ENCODE data around the gene PLCB3.
A peak's percentile ranks its signal among the peaks of the same experiment; 100 is the strongest.

The PLCB3 gene

GRCh38 chr11:64225608-64226506, 25.5 kb upstream of the PLCB3 start, which contains the start of the genes NUDT22 and TRPT1:
Gene NUDT22, plus strand, starts transcription at chr11:64226274. Its CDS starts 379 bp downstream, at chr11:64226653.
Gene TRPT1, minus strand, starts transcription at chr11:64226186. Its CDS starts 326 bp downstream, at chr11:64225860.
- H3K9me3 ChIP-seq (ENCODE audit: low read length): no peaks in the 10 kb centered on the region
- H3K4me1 ChIP-seq (ENCODE audit: insufficient read depth, low read length): peaks cover 32% of the 10 kb centered on the region
- H3K36me3 ChIP-seq (ENCODE audit: insufficient read depth, low read length): peaks cover 17% of the 10 kb centered on the region
- H3K27me3 ChIP-seq (ENCODE audit: insufficient read depth, low read length): no peaks in the 10 kb centered on the region
- H2AFZ ChIP-seq (ENCODE audit: low read depth, low read length): peak within 1 kb of the TSS; percentile 50
- H3K4me3 ChIP-seq (ENCODE audit: low read length): peak within 1 kb of the TSS; percentile 71

- H3K9me3 ChIP-seq (ENCODE audit: low read length): no peaks in the 10 kb centered on the region
- H3K4me3 ChIP-seq (ENCODE audit: low read length): peak overlapping the region; percentile 71
- no peaks in the 10 kb centered on the region for H3K27me3 ChIP-seq (ENCODE audit: insufficient read depth, low read length)
- H3K4me1 ChIP-seq (ENCODE audit: insufficient read depth, low read length): peaks cover 37% of the 10 kb centered on the region
- peak overlapping the region; percentile 50 for H2AFZ ChIP-seq (ENCODE audit: low read depth, low read length)
- peaks cover 17% of the 10 kb centered on the region for H3K36me3 ChIP-seq (ENCODE audit: insufficient read depth, low read length)
Observed at GRCh38 chr11:64226507-64227051, 24.8 kb upstream of the PLCB3 start.

DNA sequence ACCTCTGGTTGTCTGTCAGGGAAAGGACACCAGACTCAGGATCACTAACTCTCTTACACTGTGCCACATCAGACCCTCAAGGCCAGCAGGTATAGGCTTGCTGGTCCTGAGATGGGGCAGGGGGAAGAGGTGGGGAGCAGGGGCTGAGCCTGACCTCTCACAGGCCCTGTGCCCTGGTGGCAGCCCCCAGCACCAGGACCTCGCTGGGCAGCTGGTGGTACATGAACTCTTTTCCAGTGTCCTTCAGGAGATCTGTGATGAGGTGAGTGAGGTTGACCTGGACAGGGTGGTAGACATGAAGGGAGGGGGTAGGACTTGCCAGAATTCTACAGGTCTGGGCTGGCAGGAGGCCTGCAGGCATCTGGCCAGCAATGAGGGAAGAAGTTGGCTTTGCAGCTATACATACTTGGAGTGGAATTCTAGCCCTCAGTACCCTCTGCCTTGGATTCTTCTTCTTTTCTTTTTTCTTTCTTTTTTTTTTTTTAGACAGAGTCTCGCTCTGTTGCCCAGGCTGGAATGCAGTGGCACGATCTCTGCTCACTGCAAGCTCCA, 23.8 kb upstream of the PLCB3 start:
- Histone ChIP-seq H3K36me3 (ENCODE audit: insufficient read depth, low read length) (peaks cover 17% of the 10 kb centered on the region), H3K4me1 (ENCODE audit: insufficient read depth, low read length) (peaks cover 37% of the 10 kb centered on the region), H2AFZ (ENCODE audit: low read depth, low read length) (no peak overlapping the region), H3K4me3 (ENCODE audit: low read length) (no peak overlapping the region), H3K9me3 (ENCODE audit: low read length) (no peaks in the 10 kb centered on the region), H3K27me3 (ENCODE audit: insufficient read depth, low read length) (no peaks in the 10 kb centered on the region)

GRCh38 chr11:64229090-64229743, 22.1 kb upstream of the PLCB3 start:
- Histone ChIP-seq H3K4me3 (ENCODE audit: low read length) (peak overlapping the region; percentile 70), H3K36me3 (ENCODE audit: insufficient read depth, low read length) (peaks cover 5% of the 10 kb centered on the region), H3K4me1 (ENCODE audit: insufficient read depth, low read length) (peaks cover 37% of the 10 kb centered on the region)

GRCh38 chr11:64229744-64230170, 21.6 kb upstream of the PLCB3 start:
- H3K27me3 ChIP-seq (ENCODE audit: insufficient read depth, low read length): no peaks in the 10 kb centered on the region
- no peaks in the 10 kb centered on the region for H3K9me3 ChIP-seq (ENCODE audit: low read length)
- peaks cover 36% of the 10 kb centered on the region for H3K4me1 ChIP-seq (ENCODE audit: insufficient read depth, low read length)
- H2AFZ ChIP-seq (ENCODE audit: low read depth, low read length): peak overlapping the region; percentile 58
- peak overlapping the region; percentile 70 for H3K4me3 ChIP-seq (ENCODE audit: low read length)
- H3K36me3 ChIP-seq (ENCODE audit: insufficient read depth, low read length): no peaks in the 10 kb centered on the region

More at GRCh38 chr11:64229090-64229743, 22.1 kb upstream of the PLCB3 start:
- Histone ChIP-seq H3K9me3 (ENCODE audit: low read length) (no peaks in the 10 kb centered on the region), H3K27me3 (ENCODE audit: insufficient read depth, low read length) (no peaks in the 10 kb centered on the region), H2AFZ (ENCODE audit: low read depth, low read length) (peak overlapping the region; percentile 58)

DNA sequence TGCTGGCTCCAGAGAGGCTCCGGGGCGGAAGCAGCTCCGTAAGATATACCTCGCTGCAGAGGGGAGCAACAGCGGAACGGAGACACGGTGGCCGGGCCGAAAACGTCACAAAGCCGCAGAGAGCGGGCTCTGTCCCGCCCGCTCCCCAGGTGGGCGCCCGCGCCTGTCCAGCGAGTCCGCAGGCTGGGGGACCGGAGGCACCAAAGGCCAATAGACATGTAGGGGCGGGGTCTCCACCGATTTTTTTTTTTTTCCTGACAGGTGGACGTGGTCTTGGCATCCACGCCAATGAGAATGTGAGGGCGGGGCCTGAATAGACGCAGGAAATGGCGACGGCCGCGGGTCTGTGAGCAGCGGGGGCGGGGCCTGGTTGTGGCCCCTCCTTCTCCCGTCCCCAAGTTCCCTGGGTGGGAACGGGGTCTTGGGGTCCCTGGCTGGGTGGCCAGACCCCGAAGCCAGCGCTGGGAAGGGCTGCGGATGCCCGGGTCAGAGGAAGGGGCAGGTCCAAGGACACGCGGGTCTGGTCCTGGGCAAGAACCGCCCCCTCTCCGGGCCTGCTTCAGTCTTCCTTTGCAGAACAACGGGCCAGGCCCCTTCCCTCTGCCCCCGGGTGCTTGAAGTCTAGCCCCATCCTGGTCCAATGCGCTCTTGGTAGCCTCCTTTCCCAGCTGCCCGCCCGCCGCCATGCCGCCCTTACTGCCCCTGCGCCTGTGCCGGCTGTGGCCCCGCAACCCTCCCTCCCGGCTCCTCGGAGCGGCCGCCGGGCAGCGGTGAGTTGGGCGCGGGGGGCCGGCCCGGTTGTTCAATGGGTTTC, 21.0 kb upstream of the PLCB3 start, which contains the start of gene DNAJC4:
TSS of gene DNAJC4 (plus strand) at position 378 of the 814 bp plus-strand sequence. CDS start at position 685, 307 bp downstream.
- H3K4me1 ChIP-seq (ENCODE audit: insufficient read depth, low read length): peaks cover 30% of the 10 kb centered on the region
- no peaks in the 10 kb centered on the region for H3K9me3 ChIP-seq (ENCODE audit: low read length)
- H3K4me3 ChIP-seq (ENCODE audit: low read length): peak within 1 kb of the TSS; percentile 70
- H3K36me3 ChIP-seq (ENCODE audit: insufficient read depth, low read length): no peaks in the 10 kb centered on the region
- no peaks in the 10 kb centered on the region for H3K27me3 ChIP-seq (ENCODE audit: insufficient read depth, low read length)
- peak within 1 kb of the TSS; percentile 58 for H2AFZ ChIP-seq (ENCODE audit: low read depth, low read length)

DNA sequence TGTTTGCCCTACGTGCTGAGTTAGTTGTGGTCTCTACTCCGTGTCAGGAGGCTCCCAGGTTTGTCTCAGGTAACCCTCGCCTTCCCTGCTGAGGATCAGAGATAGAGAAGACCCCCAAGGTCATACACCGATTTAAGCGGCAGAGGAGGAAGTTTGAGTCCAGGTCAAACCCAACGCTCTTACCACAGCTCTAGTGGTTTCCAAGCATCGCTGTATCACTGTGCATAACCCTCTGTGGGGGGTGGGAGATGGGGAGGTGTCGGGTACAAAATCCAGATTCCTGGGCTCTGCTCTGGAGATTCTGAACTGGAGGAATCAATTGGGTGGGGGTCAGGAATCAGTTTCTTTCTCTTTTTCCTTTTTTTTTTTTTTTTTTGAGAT, 20.4 kb upstream of the PLCB3 start:
- Histone ChIP-seq H3K4me1 (ENCODE audit: insufficient read depth, low read length) (peaks cover 28% of the 10 kb centered on the region), H3K9me3 (ENCODE audit: low read length) (no peaks in the 10 kb centered on the region), H2AFZ (ENCODE audit: low read depth, low read length) (peak overlapping the region; percentile 58), H3K4me3 (ENCODE audit: low read length) (peak overlapping the region; percentile 70), H3K36me3 (ENCODE audit: insufficient read depth, low read length) (no peaks in the 10 kb centered on the region), H3K27me3 (ENCODE audit: insufficient read depth, low read length) (no peaks in the 10 kb centered on the region)

DNA sequence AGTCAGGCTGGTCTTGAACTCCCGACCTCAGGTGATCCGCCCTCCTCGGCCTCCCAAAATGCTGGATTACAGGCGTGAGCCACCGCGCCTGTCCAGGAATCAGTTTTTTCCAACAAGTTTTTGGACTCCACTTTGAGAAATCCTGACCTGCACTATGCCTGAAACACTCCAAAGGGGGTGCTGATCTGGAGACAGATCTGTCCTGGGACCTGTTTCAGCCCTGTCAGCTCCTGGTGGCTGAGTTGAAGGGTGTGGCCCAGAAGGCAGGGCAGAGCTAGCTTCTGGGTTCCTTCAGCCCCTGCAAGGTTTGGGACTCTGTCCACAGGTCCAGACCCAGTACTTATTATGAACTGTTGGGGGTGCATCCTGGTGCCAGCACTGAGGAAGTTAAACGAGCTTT, 19.8 kb upstream of the PLCB3 start:
- peaks cover 27% of the 10 kb centered on the region for H3K4me1 ChIP-seq (ENCODE audit: insufficient read depth, low read length)
- no peaks in the 10 kb centered on the region for H3K27me3 ChIP-seq (ENCODE audit: insufficient read depth, low read length)
- no peak overlapping the region for H2AFZ ChIP-seq (ENCODE audit: low read depth, low read length)
- no peaks in the 10 kb centered on the region for H3K36me3 ChIP-seq (ENCODE audit: insufficient read depth, low read length)
- H3K4me3 ChIP-seq (ENCODE audit: low read length): no peak overlapping the region
- no peaks in the 10 kb centered on the region for H3K9me3 ChIP-seq (ENCODE audit: low read length)

GRCh38 chr11:64232182-64232966, 19.0 kb upstream of the PLCB3 start:
- no peak overlapping the region for H3K4me3 ChIP-seq (ENCODE audit: low read length)
- H3K9me3 ChIP-seq (ENCODE audit: low read length): no peaks in the 10 kb centered on the region
- no peak overlapping the region for H2AFZ ChIP-seq (ENCODE audit: low read depth, low read length)
- no peaks in the 10 kb centered on the region for H3K27me3 ChIP-seq (ENCODE audit: insufficient read depth, low read length)
- H3K4me1 ChIP-seq (ENCODE audit: insufficient read depth, low read length): peaks cover 19% of the 10 kb centered on the region
- no peaks in the 10 kb centered on the region for H3K36me3 ChIP-seq (ENCODE audit: insufficient read depth, low read length)

GRCh38 chr11:64232967-64233315, 18.4 kb upstream of the PLCB3 start:
- H2AFZ ChIP-seq (ENCODE audit: low read depth, low read length): no peak overlapping the region
- peaks cover 16% of the 10 kb centered on the region for H3K4me1 ChIP-seq (ENCODE audit: insufficient read depth, low read length)
- H3K27me3 ChIP-seq (ENCODE audit: insufficient read depth, low read length): no peaks in the 10 kb centered on the region
- H3K9me3 ChIP-seq (ENCODE audit: low read length): no peaks in the 10 kb centered on the region
- H3K4me3 ChIP-seq (ENCODE audit: low read length): no peak overlapping the region
- no peaks in the 10 kb centered on the region for H3K36me3 ChIP-seq (ENCODE audit: insufficient read depth, low read length)

DNA sequence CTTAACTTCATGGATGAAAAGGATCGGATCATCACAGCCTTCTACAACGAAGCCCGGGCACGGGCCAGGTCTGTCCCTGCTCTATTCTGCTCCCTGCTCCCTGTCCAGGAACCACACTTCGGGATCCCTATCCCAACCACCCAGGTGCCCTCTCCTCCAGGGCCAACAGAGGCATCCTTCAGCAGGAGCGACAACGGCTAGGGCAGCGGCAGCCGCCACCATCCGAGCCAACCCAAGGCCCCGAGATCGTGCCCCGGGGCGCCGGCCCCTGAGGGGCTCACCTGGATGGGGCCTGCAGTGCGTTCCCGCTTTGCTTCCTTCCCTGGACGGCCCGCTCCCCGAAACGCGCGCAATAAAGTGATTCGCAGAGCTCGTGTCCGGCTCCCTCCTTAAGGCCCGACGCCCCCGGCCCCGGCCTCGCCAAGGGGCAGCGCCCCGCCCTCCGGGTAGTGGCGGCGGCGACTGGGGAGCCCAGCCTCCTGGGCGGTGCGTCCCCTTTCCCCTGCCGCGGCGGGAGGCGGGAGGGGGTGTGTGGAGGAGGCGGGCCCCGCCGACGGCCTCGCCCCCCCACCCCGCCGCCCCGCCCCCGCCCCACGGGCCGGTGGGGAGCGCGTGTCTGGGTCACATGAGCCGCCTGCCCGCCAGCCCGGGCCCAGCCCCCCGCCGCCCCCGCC, 17.3 kb upstream of the PLCB3 start, which contains the start of gene VEGFB:
TSS of gene VEGFB (plus strand) at position 672 of the 674 bp plus-strand sequence. CDS start 250 bp downstream, outside the sequence.
- H3K36me3 ChIP-seq (ENCODE audit: insufficient read depth, low read length): no peaks in the 10 kb centered on the region
- no peaks in the 10 kb centered on the region for H3K9me3 ChIP-seq (ENCODE audit: low read length)
- H3K4me1 ChIP-seq (ENCODE audit: insufficient read depth, low read length): peaks cover 15% of the 10 kb centered on the region
- H3K27me3 ChIP-seq (ENCODE audit: insufficient read depth, low read length): no peaks in the 10 kb centered on the region
- H2AFZ ChIP-seq (ENCODE audit: low read depth, low read length): no peak within 1 kb of the TSS
- H3K4me3 ChIP-seq (ENCODE audit: low read length): no peak within 1 kb of the TSS

All from neuron (in vitro differentiated cells).